ENCODE data around the gene S100A13. TPM values are rescaled to one million over a fixed set of nuclear protein-coding genes. Genes with fewer than 3 reads are reported as not detected.

The S100A13 gene
- total RNA-seq, 4 donors from 2014 or later: 113 to 237 (median 159) TPM

DNA sequence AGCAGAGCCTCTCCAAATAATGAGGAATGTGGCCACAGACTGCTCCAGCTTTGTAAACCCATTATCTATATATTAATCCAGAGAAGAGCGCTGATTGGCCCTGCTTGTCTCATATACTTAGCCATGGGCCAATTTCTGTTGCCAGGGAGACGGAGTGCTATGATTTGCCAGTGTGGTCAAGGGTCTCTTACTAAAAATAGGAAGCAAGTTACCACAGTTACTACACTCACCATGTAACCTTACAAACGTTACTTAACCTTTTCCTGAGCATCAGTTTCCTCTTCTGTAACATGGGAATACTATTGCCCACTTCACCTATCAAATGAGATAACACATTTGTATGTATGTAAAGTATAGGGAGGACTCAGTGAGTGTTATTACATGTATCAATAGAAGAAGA lies 54.0 kb downstream of the S100A13 start:
- H3K36me3 ChIP-seq: no peaks in the 10 kb centered on the region
- DNase-seq (no peak), ATAC-seq (no peak)
- no peaks in the 10 kb centered on the region for H3K9me3 ChIP-seq
- in situ Hi-C loops (cut with MboI; ENCODE audit: low sequenced_read_pairs in 4 of 4) (no loop called here), intact Hi-C loops (cut with DNase I; ENCODE audit: low total_unique reads) (no loop called here)
- H3K27me3 ChIP-seq: peaks cover 0 to 4% (median 0%) of the 10 kb centered on the region in 3 donors
- TF ChIP-seq POLR2A (IDR thresholded peaks at IDR 0.05): no peak
- TF ChIP-seq, protein P1, sequence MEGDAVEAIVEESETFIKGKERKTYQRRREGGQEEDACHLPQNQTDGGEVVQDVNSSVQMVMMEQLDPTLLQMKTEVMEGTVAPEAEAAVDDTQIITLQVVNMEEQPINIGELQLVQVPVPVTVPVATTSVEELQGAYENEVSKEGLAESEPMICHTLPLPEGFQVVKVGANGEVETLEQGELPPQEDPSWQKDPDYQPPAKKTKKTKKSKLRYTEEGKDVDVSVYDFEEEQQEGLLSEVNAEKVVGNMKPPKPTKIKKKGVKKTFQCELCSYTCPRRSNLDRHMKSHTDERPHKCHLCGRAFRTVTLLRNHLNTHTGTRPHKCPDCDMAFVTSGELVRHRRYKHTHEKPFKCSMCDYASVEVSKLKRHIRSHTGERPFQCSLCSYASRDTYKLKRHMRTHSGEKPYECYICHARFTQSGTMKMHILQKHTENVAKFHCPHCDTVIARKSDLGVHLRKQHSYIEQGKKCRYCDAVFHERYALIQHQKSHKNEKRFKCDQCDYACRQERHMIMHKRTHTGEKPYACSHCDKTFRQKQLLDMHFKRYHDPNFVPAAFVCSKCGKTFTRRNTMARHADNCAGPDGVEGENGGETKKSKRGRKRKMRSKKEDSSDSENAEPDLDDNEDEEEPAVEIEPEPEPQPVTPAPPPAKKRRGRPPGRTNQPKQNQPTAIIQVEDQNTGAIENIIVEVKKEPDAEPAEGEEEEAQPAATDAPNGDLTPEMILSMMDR (IDR thresholded peaks at IDR 0.05 in 4 of 5, conservative IDR thresholded peaks at IDR 0.05 in 1 of 5): no peak
- no peak overlapping the region for H3K4me3 ChIP-seq
- peaks cover 7 to 19% of the 10 kb centered on the region in 2 donors for H3K4me1 ChIP-seq
- peak overlapping the region; percentile 59 to 77 (median 67) for H3K27ac ChIP-seq

DNA sequence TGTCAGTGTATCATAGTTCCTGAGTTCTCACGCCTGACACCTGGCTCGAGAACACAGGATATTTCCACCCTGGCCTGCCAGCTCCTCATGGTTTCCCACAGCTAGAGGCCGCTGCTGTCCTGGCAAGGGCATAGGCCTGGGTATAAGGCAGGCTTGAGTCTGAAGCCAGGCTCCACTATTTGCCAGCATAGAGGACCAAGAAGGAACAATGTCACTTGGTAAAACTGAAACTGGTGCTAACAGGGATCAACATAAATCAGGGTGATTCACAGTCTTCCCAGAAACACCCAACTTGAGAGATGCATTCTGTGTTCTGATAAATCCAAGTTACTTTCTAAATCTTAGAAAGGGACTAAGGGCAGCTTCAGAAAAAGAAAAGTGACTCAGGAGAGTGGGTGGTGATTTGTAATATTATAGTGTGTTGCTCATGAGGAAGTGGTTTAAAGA lies 54.7 kb downstream of the S100A13 start:
- intact Hi-C loops (cut with DNase I; ENCODE audit: low total_unique reads): loop anchor here (1.0 kb wide), 2 partner anchors 46 to 177 kb away; no protein-coding TSS in a partner anchor
- Histone ChIP-seq H3K27me3 (no peaks in the 10 kb centered on the region), H3K36me3 (no peaks in the 10 kb centered on the region), H3K4me3 (no peak overlapping the region), H3K27ac (peak overlapping the region; percentile 59 to 77 (median 67)), H3K9me3 (no peaks in the 10 kb centered on the region), H3K4me1 (peaks cover 14 to 27% of the 10 kb centered on the region in 2 donors)
- peak; percentile 80 to 88 for DNase-seq
- peak; percentile 83 to 86 for ATAC-seq
- in situ Hi-C loops (cut with MboI; ENCODE audit: low sequenced_read_pairs in 4 of 4): no loop called here
- no peak for TF ChIP-seq POLR2A (IDR thresholded peaks at IDR 0.05)
- TF ChIP-seq, protein P1 (IDR thresholded peaks at IDR 0.05 in 4 of 5, conservative IDR thresholded peaks at IDR 0.05 in 1 of 5): peak; percentile 78 to 90 (median 84)

DNA sequence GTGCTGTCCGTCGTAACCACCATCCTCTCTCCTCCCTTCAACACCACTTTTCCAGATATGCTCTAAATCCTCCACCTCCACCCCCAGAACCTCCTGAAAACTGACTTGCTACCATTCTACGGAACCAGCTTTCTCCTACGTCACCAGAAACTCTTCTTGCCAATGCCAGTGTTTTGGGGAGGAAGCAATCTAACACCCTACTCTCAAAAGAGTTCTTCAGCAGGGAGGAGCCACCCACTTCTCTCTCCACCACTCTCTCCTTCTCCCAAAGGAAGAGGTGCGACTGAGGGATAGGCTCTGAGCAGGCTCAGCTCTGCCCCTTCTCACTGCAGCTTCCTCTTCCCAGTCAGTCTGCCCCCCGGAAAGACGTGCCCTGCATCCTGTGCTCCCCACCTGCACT lies 55.6 kb downstream of the S100A13 start:
- Histone ChIP-seq H3K27me3 (no peaks in the 10 kb centered on the region), H3K9me3 (no peaks in the 10 kb centered on the region), H3K4me3 (no peak overlapping the region), H3K27ac (peak overlapping the region in 2 of 4 donors; percentile 70 to 77), H3K36me3 (no peaks in the 10 kb centered on the region), H3K4me1 (peaks cover 23 to 36% of the 10 kb centered on the region in 2 donors)
- ATAC-seq: no peak
- TF ChIP-seq, protein P1 (IDR thresholded peaks at IDR 0.05 in 4 of 5, conservative IDR thresholded peaks at IDR 0.05 in 1 of 5): no peak
- no peak for TF ChIP-seq POLR2A (IDR thresholded peaks at IDR 0.05)
- in situ Hi-C loops (cut with MboI; ENCODE audit: low sequenced_read_pairs in 4 of 4) (no loop called here), intact Hi-C loops (cut with DNase I; ENCODE audit: low total_unique reads) (loop anchor here (1.0 kb wide), 2 partner anchors 47 to 178 kb away; no protein-coding TSS in a partner anchor)
- DNase-seq: no peak

DNA sequence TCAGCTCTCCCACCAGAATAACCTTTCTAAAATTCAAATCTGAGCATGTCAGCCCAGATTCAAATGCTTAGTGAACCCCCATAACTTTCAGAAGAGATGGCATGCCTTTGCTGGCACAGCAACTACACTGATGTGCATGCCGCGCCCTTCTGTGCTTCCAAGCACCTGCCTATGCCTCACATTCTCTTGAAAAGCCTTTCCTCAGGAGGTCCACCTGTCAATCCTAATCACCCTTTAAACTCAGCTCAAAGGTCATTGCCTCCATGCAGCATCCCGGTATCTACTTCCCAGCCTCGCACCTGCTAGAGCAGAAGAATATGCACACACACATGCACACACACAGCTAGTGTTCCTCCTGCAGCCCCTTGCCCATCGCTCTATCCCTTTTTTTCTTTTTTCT lies 56.4 kb downstream of the S100A13 start:
- intact Hi-C loops (cut with DNase I; ENCODE audit: low total_unique reads) (no loop called here), in situ Hi-C loops (cut with MboI; ENCODE audit: low sequenced_read_pairs in 4 of 4) (no loop called here)
- H3K4me1 ChIP-seq: peaks cover 29 to 44% of the 10 kb centered on the region in 2 donors

More for the DNA sequence above, 56.4 kb downstream of the S100A13 start:
- Histone ChIP-seq H3K4me3 (no peak overlapping the region), H3K27me3 (no peaks in the 10 kb centered on the region), H3K36me3 (no peaks in the 10 kb centered on the region), H3K9me3 (no peaks in the 10 kb centered on the region), H3K27ac (no peak overlapping the region)
- TF ChIP-seq POLR2A (IDR thresholded peaks at IDR 0.05): no peak
- TF ChIP-seq, protein P1 (IDR thresholded peaks at IDR 0.05 in 4 of 5, conservative IDR thresholded peaks at IDR 0.05 in 1 of 5): no peak
- DNase-seq (no peak), ATAC-seq (no peak)
